Measurements from ENCODE around the gene ADK.
A peak's percentile ranks its signal among the peaks of the same experiment; 100 is the strongest.

ADK gene

DNA sequence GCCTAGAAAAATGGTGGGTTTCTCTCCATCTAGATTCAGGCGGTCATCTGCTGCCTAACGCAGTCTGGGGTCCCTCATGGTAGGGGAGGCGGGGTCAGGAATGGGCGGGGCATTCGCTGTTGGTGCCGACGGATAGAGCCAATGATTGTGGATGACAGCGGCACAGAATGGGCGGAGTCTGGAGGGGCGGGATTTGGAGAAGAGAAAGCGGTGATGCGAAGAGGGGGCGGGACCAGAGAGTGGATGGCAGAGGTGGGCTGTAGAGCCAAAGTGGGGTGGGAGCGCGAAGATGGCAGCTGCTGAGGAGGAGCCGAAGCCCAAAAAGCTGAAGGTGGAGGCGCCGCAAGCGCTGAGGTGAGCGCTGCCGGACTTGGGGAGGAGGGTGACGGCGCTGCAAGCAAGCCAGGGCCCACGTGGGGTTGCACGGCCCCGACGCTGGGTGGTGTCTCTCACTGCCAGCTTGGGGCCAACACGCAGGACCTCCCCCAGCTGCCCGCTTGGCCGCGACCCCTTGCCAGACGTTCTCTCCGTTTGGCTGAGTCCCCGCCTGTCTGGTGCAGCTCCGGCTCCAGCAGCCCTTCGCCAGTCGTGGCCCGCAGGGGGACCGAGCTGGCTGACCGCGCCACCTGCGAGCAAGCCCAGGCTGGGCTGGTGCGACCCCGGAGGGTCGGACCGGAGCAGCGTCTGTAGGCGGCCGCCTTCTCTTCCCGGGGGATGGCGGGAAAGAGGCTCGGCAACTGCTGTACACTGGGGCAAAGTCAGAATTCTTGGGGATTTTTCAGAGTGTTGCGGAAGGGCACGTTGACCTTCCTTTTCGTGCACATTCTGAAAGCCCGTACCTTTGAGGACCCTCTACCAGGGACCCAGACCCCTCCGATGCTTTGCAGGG, at the start of gene ADK:
Gene ADK, plus strand, starts transcription at position 232 of the 889 bp plus-strand sequence. Its CDS starts 58 bp downstream, at position 290.
- Histone ChIP-seq H3K4me3 (peak within 1 kb of the TSS; percentile 87), H3K4me1 (peaks cover 56% of the 10 kb centered on the region), H4K20me1 (peaks cover 34% of the 10 kb centered on the region), H3K27ac (peak within 1 kb of the TSS; percentile 96), H3K4me2 (peak within 1 kb of the TSS; percentile 92), H3K36me3 (peaks cover 22% of the 10 kb centered on the region), H3K9ac (peak within 1 kb of the TSS; percentile 90), H3K9me3 (no peaks in the 10 kb centered on the region), H3K27me3 (no peaks in the 10 kb centered on the region)
- TF ChIP-seq Cebpa-rat (IDR thresholded peaks at IDR 0.05) = no peak

DNA sequence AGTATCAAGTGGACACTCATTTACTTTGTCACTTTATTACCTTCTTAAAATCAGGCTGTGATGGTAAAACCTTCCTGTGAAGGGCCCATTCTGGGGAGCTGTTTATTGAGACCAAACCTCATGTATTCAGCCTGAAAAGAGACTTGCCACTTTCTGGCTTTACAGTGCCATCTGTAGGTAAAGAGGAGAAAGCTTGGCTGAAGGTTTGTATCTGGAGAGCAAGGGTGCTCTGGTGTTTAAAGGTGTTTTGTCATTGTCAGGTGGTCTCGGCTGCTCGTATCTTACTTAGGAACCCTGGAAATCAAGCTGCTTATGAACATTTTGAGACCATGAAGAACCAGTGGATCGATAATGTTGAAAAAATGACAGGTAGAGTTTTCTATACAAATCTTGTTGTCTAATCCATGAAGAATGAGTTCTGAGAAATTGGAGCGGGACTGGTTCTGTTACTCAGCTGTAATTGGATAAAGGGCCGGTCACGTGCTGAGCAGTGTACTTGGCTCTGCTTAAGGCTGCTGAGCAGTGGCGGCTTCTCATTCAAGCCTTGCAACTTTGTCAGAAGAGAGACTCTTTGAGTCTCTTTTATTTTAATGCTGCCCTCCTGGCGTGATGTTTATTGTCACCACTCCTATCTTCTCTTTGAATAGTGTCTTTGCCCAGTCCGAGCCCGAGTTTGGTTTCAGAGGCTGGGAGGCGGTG, 47.3 kb upstream of the ADK start:
- TF ChIP-seq Cebpa-rat (IDR thresholded peaks at IDR 0.05) = no peak
- H3K9ac ChIP-seq = no peak overlapping the region
- H3K36me3 ChIP-seq = peaks cover 100% of the 10 kb centered on the region
- H3K9me3 ChIP-seq = no peaks in the 10 kb centered on the region
- H3K4me3 ChIP-seq = no peak overlapping the region
- H4K20me1 ChIP-seq = peaks cover 14% of the 10 kb centered on the region; the same call in 1 of the 2 replicates
- H3K27me3 ChIP-seq = no peaks in the 10 kb centered on the region
- no peak overlapping the region for H3K27ac ChIP-seq
- H3K4me1 ChIP-seq = no peaks in the 10 kb centered on the region
- H3K4me2 ChIP-seq = no peak overlapping the region

- no peak overlapping the region for H3K27ac ChIP-seq
- no peaks in the 10 kb centered on the region for H3K27me3 ChIP-seq
- H4K20me1 ChIP-seq = peaks cover 14% of the 10 kb centered on the region; the same call in 1 of the 2 replicates
- H3K9ac ChIP-seq = no peak overlapping the region
- H3K4me1 ChIP-seq = no peaks in the 10 kb centered on the region
- peaks cover 100% of the 10 kb centered on the region for H3K36me3 ChIP-seq
- H3K4me2 ChIP-seq = no peak overlapping the region
- no peak for TF ChIP-seq Cebpa-rat (IDR thresholded peaks at IDR 0.05)
- no peak overlapping the region for H3K4me3 ChIP-seq
- no peaks in the 10 kb centered on the region for H3K9me3 ChIP-seq
Observed at GRCh38 chr10:74104480-74104879, 46.5 kb upstream of the ADK start.

- Histone ChIP-seq H3K4me1 (no peaks in the 10 kb centered on the region), H3K9me3 (no peaks in the 10 kb centered on the region), H3K9ac (no peak overlapping the region), H3K27me3 (no peaks in the 10 kb centered on the region), H4K20me1 (peaks cover 17% of the 10 kb centered on the region; the same call in 1 of the 2 replicates), H3K36me3 (peaks cover 100% of the 10 kb centered on the region), H3K27ac (no peak overlapping the region), H3K4me3 (no peak overlapping the region), H3K4me2 (no peak overlapping the region)
- no peak for TF ChIP-seq Cebpa-rat (IDR thresholded peaks at IDR 0.05)
Observed at GRCh38 chr10:74104996-74105395, 46.0 kb upstream of the ADK start.

- Histone ChIP-seq H3K4me2 (no peak overlapping the region), H3K27me3 (no peaks in the 10 kb centered on the region), H3K36me3 (peaks cover 100% of the 10 kb centered on the region), H3K4me1 (no peaks in the 10 kb centered on the region), H3K4me3 (no peak overlapping the region), H4K20me1 (peaks cover 36% of the 10 kb centered on the region), H3K27ac (no peak overlapping the region), H3K9me3 (no peaks in the 10 kb centered on the region), H3K9ac (no peak overlapping the region)
- TF ChIP-seq Cebpa-rat (IDR thresholded peaks at IDR 0.05) = no peak
Observed at GRCh38 chr10:74107391-74107790, 43.6 kb upstream of the ADK start.

DNA sequence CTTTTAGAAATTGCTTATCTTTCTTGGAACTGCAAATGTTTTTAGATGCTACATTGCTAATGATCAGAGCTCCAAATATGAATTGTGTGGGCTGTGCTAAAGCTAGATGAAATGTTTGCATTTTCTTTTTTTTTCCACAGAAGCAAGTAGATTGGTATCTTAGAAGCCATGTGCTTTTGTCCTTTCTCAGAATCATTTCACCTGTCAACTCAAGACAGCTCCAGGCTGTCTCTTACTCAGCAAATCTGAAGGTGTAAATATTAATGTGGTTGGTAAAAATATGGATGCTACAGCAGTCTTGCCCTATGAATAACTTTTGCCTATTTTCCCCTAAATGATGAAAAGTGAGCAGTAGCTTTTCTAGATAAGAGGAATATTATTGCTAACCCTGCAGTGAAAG, 41.6 kb upstream of the ADK start:
- H3K27me3 ChIP-seq = no peaks in the 10 kb centered on the region
- no peak overlapping the region for H3K27ac ChIP-seq
- no peak overlapping the region for H3K4me3 ChIP-seq
- H4K20me1 ChIP-seq = peaks cover 41% of the 10 kb centered on the region
- no peaks in the 10 kb centered on the region for H3K4me1 ChIP-seq
- H3K9ac ChIP-seq = no peak overlapping the region
- no peak for TF ChIP-seq Cebpa-rat (IDR thresholded peaks at IDR 0.05)
- H3K9me3 ChIP-seq = no peaks in the 10 kb centered on the region
- no peak overlapping the region for H3K4me2 ChIP-seq
- peaks cover 100% of the 10 kb centered on the region for H3K36me3 ChIP-seq

GRCh38 chr10:74110120-74110519, 40.9 kb upstream of the ADK start:
- Histone ChIP-seq H3K4me1 (no peaks in the 10 kb centered on the region), H3K4me2 (no peak overlapping the region), H3K27me3 (no peaks in the 10 kb centered on the region), H3K9ac (no peak overlapping the region), H3K4me3 (no peak overlapping the region), H3K9me3 (no peaks in the 10 kb centered on the region), H4K20me1 (peaks cover 47% of the 10 kb centered on the region), H3K27ac (no peak overlapping the region), H3K36me3 (peaks cover 100% of the 10 kb centered on the region)
- TF ChIP-seq Cebpa-rat (IDR thresholded peaks at IDR 0.05) = no peak

GRCh38 chr10:74111799-74112198, 39.2 kb upstream of the ADK start:
- H3K27me3 ChIP-seq = no peaks in the 10 kb centered on the region
- H3K36me3 ChIP-seq = peaks cover 100% of the 10 kb centered on the region
- H3K9ac ChIP-seq = no peak overlapping the region
- H4K20me1 ChIP-seq = peaks cover 61% of the 10 kb centered on the region
- no peaks in the 10 kb centered on the region for H3K4me1 ChIP-seq
- H3K4me2 ChIP-seq = no peak overlapping the region
- H3K4me3 ChIP-seq = no peak overlapping the region
- H3K9me3 ChIP-seq = no peaks in the 10 kb centered on the region
- TF ChIP-seq Cebpa-rat (IDR thresholded peaks at IDR 0.05) = no peak
- H3K27ac ChIP-seq = no peak overlapping the region

DNA sequence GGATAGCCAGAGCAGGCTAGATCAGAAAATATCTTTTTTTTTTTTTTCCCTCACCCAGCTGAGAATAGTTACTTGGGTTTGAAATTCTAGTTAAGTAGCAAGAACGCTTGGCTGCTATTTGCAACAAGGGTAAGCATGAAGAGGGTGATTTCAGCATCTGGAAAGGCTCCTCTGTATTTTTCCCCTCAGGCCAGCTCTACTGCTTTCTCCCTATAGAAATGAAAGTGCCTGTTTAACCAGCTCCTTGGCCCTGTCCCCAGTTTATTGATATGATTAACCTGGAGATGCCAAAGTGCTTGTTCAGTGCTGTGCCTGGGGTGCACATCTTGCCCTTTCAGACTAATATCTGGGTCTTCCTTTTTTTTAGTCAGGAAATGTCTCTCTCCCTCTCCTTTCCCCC, 37.5 kb upstream of the ADK start:
- H3K9me3 ChIP-seq = no peaks in the 10 kb centered on the region
- no peak overlapping the region for H3K9ac ChIP-seq
- H3K4me3 ChIP-seq = no peak overlapping the region
- no peaks in the 10 kb centered on the region for H3K4me1 ChIP-seq
- H3K4me2 ChIP-seq = no peak overlapping the region
- peaks cover 100% of the 10 kb centered on the region for H3K36me3 ChIP-seq
- no peak overlapping the region for H3K27ac ChIP-seq
- peaks cover 68% of the 10 kb centered on the region for H4K20me1 ChIP-seq
- TF ChIP-seq Cebpa-rat (IDR thresholded peaks at IDR 0.05) = no peak
- no peaks in the 10 kb centered on the region for H3K27me3 ChIP-seq

DNA sequence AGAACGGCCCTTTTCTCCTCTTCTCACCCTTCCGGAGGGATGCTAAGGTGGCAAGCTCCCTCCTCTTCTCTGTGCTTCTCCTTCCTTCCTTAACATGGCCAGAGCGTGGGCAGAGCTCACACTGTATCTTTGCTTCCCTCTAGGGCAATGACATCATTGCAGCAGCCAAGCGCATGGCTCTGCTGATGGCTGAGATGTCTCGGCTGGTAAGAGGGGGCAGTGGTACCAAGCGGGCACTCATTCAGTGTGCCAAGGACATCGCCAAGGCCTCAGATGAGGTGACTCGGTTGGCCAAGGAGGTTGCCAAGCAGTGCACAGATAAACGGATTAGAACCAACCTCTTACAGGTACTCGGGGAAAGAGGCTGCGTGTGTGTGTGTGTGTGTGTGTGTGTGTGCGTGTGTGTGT, 37.0 kb upstream of the ADK start:
- Histone ChIP-seq H3K9me3 (no peaks in the 10 kb centered on the region), H4K20me1 (peaks cover 73% of the 10 kb centered on the region), H3K9ac (no peak overlapping the region), H3K36me3 (peaks cover 100% of the 10 kb centered on the region), H3K4me1 (no peaks in the 10 kb centered on the region), H3K4me3 (no peak overlapping the region), H3K27ac (no peak overlapping the region), H3K27me3 (no peaks in the 10 kb centered on the region), H3K4me2 (no peak overlapping the region)
- TF ChIP-seq Cebpa-rat (IDR thresholded peaks at IDR 0.05) = no peak
